NB4 (cell line): ENCODE data around the gene SERPINA1.

ENCODE experiments used
- DNase-seq: peaks from one replicate; pipeline ENCODE4 v3.0.0; 2010; ENCODE audit warnings: low read depth
- H3K4me3 ChIP-seq: one replicate; pipeline ENCODE4 v1.5.1; 2011; ENCODE audit warnings: mild to moderate bottlenecking, low read depth, low read length, moderate library complexity
- MAX ChIP-seq: IDR thresholded peaks from 2 replicates; pipeline ENCODE4 v1.6.1; 2011; ENCODE audit warnings: low read depth, low read length
- MYC ChIP-seq: IDR thresholded peaks from 2 replicates; pipeline ENCODE4 v1.6.1; 2011; ENCODE audit warnings: low read depth, low read length
- POLR2A ChIP-seq: IDR thresholded peaks from 2 replicates; pipeline ENCODE4 v1.6.1; 2011; ENCODE audit warnings: mild to moderate bottlenecking; ENCODE audit not compliant: insufficient read length; ENCODE audit errors: extremely low read depth
- TF ChIP-seq, protein P1 (sequence below): IDR thresholded peaks from one replicate; pipeline ENCODE4 v1.5.1; 2012; ENCODE audit warnings: low read depth, low read length

The SERPINA1 gene

GRCh38 chr14:94400422-94400841, 12.0 kb upstream of the SERPINA1 start:
- DNase-seq: no peak
- TF ChIP-seq MYC: no peak
- TF ChIP-seq POLR2A: no peak
- TF ChIP-seq, protein P1, sequence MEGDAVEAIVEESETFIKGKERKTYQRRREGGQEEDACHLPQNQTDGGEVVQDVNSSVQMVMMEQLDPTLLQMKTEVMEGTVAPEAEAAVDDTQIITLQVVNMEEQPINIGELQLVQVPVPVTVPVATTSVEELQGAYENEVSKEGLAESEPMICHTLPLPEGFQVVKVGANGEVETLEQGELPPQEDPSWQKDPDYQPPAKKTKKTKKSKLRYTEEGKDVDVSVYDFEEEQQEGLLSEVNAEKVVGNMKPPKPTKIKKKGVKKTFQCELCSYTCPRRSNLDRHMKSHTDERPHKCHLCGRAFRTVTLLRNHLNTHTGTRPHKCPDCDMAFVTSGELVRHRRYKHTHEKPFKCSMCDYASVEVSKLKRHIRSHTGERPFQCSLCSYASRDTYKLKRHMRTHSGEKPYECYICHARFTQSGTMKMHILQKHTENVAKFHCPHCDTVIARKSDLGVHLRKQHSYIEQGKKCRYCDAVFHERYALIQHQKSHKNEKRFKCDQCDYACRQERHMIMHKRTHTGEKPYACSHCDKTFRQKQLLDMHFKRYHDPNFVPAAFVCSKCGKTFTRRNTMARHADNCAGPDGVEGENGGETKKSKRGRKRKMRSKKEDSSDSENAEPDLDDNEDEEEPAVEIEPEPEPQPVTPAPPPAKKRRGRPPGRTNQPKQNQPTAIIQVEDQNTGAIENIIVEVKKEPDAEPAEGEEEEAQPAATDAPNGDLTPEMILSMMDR: no peak
- no peak for TF ChIP-seq MAX
- no peak overlapping the region for H3K4me3 ChIP-seq

DNA sequence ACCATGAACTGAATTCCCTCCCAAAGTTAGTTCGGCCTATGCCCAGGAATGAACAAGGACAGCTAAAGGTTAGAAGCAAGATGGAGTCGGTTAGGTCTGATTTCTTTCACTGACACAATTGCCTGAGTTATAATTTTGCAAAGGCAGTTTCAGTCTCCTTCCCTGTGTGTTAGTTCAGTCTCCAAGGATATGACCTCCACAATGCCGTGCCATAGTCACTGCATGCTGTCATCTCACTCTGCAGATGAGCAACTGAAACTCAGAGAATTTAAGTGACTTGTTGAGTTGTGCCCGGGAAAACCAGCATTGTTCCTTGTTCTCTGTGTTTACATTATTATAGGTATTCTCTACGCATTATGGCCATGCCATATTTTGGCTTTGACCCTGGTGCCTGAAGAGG, 10.1 kb upstream of the SERPINA1 start:
- no peak overlapping the region for H3K4me3 ChIP-seq
- DNase-seq: no peak

GRCh38 chr14:94398182-94398479, 9.7 kb upstream of the SERPINA1 start:
- H3K4me3 ChIP-seq: no peak overlapping the region

More for the DNA sequence above, 10.1 kb upstream of the SERPINA1 start:
- TF ChIP-seq, protein P1: no peak
- TF ChIP-seq MYC (no peak), POLR2A (no peak), MAX (no peak)

DNA sequence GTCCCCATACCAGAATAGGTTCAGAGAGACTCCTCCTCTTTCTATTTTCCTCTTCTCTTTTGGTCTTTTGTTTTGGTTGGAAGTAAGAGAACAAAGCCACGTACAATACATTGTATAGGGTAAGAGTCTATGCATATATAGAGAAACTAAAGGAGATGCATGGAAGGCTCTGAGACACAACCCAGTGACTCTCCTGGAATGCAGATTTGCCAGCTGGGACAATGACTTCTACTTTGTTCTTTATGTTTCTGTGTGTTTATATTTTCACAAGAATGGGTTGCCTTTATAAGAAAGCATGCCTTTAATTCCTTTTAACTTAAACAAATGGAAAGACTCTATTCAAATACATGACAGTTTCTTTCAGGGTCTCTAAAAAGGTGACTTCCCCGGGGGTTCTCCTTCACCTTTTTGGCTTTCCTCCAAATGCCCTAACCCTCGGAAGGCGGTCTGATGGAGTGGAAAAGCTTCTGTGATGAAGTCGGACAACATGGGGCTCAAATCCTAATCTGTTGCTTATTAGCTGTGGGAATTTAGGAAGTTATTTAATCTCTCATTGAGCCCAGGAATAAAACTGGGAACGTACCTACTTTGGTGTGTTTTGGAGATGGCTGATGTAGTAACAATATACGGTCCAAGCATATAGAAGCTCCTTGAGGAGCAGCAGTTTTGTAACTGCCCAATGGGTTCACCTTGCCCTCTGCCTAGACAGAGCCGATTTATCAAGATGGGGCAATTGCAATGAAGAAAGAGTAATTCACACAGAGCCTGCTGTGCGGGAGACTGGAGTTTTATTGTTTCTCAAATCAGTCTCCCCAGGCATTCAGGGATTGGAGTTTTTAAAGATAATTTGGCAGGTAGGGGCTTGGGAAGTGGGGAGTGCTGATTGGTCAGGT, 9.1 kb upstream of the SERPINA1 start:
- no peak overlapping the region for H3K4me3 ChIP-seq
- no peak for DNase-seq
- TF ChIP-seq, protein P1: no peak
- TF ChIP-seq MYC: no peak
- no peak for TF ChIP-seq MAX
- no peak for TF ChIP-seq POLR2A

More at GRCh38 chr14:94398182-94398479, 9.7 kb upstream of the SERPINA1 start:
- TF ChIP-seq, protein P1: no peak
- TF ChIP-seq MYC (no peak), POLR2A (no peak), MAX (no peak)
- no peak for DNase-seq

DNA sequence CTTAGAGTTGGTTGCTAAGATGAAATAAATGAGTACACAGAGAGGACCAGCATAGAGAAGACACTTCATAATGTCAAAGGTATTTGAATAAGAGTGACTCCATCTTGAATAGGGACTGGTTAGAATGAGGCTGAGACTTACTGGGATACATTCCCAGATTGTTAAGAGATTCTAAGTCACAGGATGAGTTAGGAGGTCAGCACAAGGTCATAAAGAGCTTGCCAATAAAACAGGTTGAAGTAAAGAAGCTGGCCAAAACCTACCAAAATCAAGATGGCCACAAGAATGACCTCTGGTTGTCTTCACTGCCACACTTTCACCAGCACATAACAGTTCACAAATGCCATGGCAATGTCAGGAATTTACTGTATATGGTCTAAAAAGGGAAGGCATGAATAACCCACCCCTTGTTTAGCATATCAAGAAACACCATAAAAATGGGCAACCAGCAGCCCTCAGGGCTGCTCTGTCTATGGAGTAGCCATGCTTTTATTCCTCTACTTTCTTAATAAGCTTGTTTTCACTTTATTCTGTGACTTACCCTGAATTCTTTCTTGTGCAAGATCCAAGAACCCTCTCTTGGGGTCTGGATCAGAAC, 8.3 kb upstream of the SERPINA1 start:
- no peak overlapping the region for H3K4me3 ChIP-seq
- no peak for DNase-seq
- TF ChIP-seq MYC (no peak), POLR2A (no peak), MAX (no peak)
- TF ChIP-seq, protein P1: no peak
